Neural cell (in vitro differentiated cells): ENCODE results near the gene NKAIN4.

Source experiments
- EP300 ChIP-seq: fragments of 450-650 bp; conservative IDR thresholded peaks from 2 replicates; pipeline ENCODE4 v1.6.1; 2014; ENCODE audit warnings: antibody characterized with exemption, mild to moderate bottlenecking, moderate library complexity; ENCODE audit not compliant: poor library complexity, severe bottlenecking
- EZH2 ChIP-seq: fragments of 200-600, 300-800 bp; shearing (Covaris generic), sonication (generic); IDR thresholded peaks from 2 replicates; pipeline ENCODE4 v1.6.1; 2014; ENCODE audit warnings: antibody characterized with exemption, low read length, borderline replicate concordance, mild to moderate bottlenecking; ENCODE audit not compliant: insufficient read depth, poor library complexity, severe bottlenecking
- POLR2AphosphoS5 ChIP-seq: IDR thresholded peaks from 2 replicates; pipeline ENCODE4 v1.6.1; 2012
- TAF1 ChIP-seq: IDR thresholded peaks from 2 replicates; pipeline ENCODE4 v1.6.1; 2012; ENCODE audit warnings: low read depth
- TF ChIP-seq, protein P1 (sequence below): fragments of 450-650 bp; IDR thresholded peaks from 2 replicates; pipeline ENCODE4 v1.5.1; 2014; ENCODE audit warnings: antibody characterized with exemption, mild to moderate bottlenecking, moderate library complexity; ENCODE audit not compliant: poor library complexity, severe bottlenecking
- TF ChIP-seq, protein P2 (sequence below): IDR thresholded peaks from 2 replicates; pipeline ENCODE4 v1.6.1; 2012; ENCODE audit warnings: borderline replicate concordance

DNA sequence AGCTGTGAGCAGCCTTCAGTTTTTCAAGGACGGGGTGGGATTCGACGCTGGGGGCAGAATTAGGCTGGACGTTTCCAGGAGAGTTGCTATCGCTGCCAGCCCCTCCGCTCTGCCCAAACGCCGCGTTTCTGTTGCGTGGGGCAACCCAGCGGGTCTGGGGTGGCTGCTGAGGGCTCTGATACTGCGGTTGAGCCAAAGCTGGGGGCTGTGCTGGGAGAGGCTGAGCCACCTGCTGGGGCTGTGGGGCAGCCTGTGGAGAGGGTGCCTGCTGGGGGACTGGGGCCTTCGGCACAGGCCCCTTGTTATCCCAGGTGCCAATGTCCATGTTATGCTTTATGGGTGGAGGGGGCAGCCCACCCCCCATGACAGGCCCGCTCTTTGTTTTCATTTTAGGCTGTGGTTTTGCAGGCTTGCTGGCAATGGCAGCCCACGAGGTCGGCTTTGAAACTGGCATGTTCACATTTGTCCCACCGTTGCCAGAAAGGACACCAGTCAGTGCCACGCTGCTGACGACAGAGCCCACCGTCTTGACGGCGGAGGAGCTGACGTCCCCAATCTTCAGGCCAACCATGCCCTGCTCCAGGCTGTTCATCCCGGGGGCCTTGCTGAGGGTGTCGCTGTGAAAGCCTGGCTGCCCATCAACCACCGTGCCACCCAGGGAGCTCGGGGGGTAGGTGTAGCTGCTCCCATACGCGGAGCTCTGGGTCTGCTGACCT lies 51.3 kb downstream of the NKAIN4 start:
- TF ChIP-seq, protein P1, sequence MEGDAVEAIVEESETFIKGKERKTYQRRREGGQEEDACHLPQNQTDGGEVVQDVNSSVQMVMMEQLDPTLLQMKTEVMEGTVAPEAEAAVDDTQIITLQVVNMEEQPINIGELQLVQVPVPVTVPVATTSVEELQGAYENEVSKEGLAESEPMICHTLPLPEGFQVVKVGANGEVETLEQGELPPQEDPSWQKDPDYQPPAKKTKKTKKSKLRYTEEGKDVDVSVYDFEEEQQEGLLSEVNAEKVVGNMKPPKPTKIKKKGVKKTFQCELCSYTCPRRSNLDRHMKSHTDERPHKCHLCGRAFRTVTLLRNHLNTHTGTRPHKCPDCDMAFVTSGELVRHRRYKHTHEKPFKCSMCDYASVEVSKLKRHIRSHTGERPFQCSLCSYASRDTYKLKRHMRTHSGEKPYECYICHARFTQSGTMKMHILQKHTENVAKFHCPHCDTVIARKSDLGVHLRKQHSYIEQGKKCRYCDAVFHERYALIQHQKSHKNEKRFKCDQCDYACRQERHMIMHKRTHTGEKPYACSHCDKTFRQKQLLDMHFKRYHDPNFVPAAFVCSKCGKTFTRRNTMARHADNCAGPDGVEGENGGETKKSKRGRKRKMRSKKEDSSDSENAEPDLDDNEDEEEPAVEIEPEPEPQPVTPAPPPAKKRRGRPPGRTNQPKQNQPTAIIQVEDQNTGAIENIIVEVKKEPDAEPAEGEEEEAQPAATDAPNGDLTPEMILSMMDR: no peak
- TF ChIP-seq EZH2 (no peak), TAF1 (no peak), POLR2AphosphoS5 (no peak), EP300 (no peak)
- TF ChIP-seq, protein P2, sequence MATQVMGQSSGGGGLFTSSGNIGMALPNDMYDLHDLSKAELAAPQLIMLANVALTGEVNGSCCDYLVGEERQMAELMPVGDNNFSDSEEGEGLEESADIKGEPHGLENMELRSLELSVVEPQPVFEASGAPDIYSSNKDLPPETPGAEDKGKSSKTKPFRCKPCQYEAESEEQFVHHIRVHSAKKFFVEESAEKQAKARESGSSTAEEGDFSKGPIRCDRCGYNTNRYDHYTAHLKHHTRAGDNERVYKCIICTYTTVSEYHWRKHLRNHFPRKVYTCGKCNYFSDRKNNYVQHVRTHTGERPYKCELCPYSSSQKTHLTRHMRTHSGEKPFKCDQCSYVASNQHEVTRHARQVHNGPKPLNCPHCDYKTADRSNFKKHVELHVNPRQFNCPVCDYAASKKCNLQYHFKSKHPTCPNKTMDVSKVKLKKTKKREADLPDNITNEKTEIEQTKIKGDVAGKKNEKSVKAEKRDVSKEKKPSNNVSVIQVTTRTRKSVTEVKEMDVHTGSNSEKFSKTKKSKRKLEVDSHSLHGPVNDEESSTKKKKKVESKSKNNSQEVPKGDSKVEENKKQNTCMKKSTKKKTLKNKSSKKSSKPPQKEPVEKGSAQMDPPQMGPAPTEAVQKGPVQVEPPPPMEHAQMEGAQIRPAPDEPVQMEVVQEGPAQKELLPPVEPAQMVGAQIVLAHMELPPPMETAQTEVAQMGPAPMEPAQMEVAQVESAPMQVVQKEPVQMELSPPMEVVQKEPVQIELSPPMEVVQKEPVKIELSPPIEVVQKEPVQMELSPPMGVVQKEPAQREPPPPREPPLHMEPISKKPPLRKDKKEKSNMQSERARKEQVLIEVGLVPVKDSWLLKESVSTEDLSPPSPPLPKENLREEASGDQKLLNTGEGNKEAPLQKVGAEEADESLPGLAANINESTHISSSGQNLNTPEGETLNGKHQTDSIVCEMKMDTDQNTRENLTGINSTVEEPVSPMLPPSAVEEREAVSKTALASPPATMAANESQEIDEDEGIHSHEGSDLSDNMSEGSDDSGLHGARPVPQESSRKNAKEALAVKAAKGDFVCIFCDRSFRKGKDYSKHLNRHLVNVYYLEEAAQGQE: no peak
